Chondrocyte (in vitro differentiated cells): ENCODE data around the gene STK16. TPM values are rescaled to one million over a fixed set of nuclear protein-coding genes. Genes with fewer than 3 reads are reported as not detected.
A peak's percentile ranks its signal among the peaks of the same experiment; 100 is the strongest.

Experiments used
- DNase-seq: peaks from one replicate; pipeline ENCODE4 v3.0.0; 2021; ENCODE audit warnings: mixed read lengths, low spot score
- H3K27ac Mint-ChIP-seq: one replicate; pipeline ENCODE4 v1.8.0; 2021; ENCODE audit warnings: mild to moderate bottlenecking, moderate library complexity, mixed read lengths; ENCODE audit not compliant: unreplicated experiment
- H3K27me3 Mint-ChIP-seq: 2 replicates; pipeline ENCODE4 v1.8.0; 2021; ENCODE audit warnings: low read depth, mixed read lengths
- H3K36me3 Mint-ChIP-seq: 2 replicates; pipeline ENCODE4 v1.8.0; 2021; ENCODE audit warnings: low read depth, mixed read lengths
- H3K4me1 Mint-ChIP-seq: 2 replicates; pipeline ENCODE4 v1.8.0; 2021; ENCODE audit warnings: low read depth, mild to moderate bottlenecking, mixed read lengths
- H3K4me3 Mint-ChIP-seq: one replicate; pipeline ENCODE4 v1.8.0; 2021; ENCODE audit warnings: mild to moderate bottlenecking, moderate library complexity, mixed read lengths; ENCODE audit not compliant: unreplicated experiment
- H3K9me3 Mint-ChIP-seq: 2 replicates; pipeline ENCODE4 v1.8.0; 2021; ENCODE audit warnings: low read depth, mixed read lengths
- total RNA-seq: library from RNA; stranded (reverse); gene quantifications from 3 replicates; pipeline ENCODE4 v1.2.1, GENCODE V29; 2021
- TF ChIP-seq, protein P1 (sequence below): fragments of 200-600 bp; sonication (generic); IDR thresholded peaks from 2 replicates; pipeline ENCODE4 v1.5.0; 2021; ENCODE audit warnings: antibody characterized with exemption, mild to moderate bottlenecking, moderate library complexity

The STK16 gene
- total RNA-seq, 1 donor from 2014 or later: 24.4 TPM

DNA sequence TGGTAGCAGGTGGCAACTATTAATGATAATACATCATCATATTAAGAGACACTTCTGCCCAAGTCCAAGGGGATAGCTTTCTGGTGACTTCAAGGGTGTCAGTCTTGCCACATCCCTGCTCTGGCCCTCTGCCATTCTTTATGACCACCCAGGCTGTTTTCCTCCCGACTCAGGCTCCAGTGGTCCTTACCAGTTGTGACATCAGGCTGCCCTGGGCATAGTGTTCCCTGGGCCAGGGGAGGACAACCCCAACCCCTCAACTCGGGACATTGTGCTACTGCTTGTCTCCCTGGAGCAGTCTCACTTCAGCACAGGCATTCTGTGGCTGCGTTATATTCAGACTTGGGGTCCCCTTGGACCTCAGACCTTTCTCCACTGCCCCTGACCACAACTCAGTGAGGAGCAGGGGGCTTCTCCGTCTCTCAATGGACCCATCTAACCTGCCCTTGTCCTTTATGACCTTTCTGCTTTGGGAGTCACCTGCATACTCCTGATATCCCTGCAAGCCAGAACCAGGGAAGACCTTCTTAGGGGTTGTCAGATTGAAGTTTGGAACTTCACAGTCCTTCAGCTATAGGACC lies 46.7 kb downstream of the STK16 start:
- Mint-ChIP-seq H3K36me3 (no peaks in the 10 kb centered on the region), H3K9me3 (no peaks in the 10 kb centered on the region), H3K27me3 (no peaks in the 10 kb centered on the region), H3K4me3 (no peak overlapping the region), H3K4me1 (peaks cover 25% of the 10 kb centered on the region), H3K27ac (no peak overlapping the region)
- TF ChIP-seq, protein P1, sequence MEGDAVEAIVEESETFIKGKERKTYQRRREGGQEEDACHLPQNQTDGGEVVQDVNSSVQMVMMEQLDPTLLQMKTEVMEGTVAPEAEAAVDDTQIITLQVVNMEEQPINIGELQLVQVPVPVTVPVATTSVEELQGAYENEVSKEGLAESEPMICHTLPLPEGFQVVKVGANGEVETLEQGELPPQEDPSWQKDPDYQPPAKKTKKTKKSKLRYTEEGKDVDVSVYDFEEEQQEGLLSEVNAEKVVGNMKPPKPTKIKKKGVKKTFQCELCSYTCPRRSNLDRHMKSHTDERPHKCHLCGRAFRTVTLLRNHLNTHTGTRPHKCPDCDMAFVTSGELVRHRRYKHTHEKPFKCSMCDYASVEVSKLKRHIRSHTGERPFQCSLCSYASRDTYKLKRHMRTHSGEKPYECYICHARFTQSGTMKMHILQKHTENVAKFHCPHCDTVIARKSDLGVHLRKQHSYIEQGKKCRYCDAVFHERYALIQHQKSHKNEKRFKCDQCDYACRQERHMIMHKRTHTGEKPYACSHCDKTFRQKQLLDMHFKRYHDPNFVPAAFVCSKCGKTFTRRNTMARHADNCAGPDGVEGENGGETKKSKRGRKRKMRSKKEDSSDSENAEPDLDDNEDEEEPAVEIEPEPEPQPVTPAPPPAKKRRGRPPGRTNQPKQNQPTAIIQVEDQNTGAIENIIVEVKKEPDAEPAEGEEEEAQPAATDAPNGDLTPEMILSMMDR: no peak
- peak; percentile 32 for DNase-seq

DNA sequence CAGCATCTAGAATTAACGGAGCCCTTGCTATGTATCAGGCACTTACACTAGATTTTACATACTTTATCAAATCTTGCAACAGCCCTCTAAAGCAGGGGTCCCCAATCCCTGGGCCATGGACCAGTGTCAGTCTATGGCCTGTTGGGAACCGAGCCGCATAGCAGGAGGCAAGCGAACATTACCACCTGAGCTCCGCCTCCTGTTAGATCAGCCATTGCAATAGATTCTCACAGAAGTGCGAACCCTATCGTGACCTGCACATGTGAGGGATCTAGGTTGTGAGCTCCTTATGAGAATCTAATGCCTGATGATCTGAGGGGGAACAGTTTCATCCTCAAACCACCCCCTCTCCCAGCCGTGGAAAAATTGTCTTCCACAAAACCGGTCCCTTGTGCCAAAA lies 47.3 kb downstream of the STK16 start:
- Mint-ChIP-seq H3K27me3 (no peaks in the 10 kb centered on the region), H3K4me1 (peaks cover 25% of the 10 kb centered on the region), H3K36me3 (no peaks in the 10 kb centered on the region), H3K9me3 (no peaks in the 10 kb centered on the region), H3K27ac (no peak overlapping the region), H3K4me3 (no peak overlapping the region)
- DNase-seq: no peak
- TF ChIP-seq, protein P1: no peak

DNA sequence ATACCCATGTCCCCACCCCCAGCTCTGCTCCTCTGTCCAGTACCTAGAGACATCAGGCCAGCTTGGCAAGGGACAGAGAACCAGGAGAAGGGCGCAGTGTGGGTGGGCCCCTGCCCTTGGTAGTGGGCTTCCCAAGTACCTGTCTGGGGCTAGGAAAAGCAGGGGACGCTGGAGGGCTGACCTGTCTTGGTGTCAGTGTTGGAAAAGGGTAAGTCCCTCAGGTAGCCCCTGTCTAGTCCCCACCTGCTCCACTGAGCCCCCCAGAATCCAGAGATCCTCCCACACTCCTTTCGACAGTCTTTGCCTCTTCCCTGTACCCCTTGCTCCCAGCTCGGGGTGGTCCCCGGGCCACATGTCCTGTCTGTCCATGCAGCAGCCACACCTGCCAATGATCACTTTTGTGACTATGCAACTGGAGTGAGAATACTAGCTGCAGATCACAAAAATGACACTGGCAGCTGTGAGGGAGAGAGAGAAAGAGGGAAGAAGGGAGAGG lies 48.5 kb downstream of the STK16 start:
- TF ChIP-seq, protein P1: no peak
- Mint-ChIP-seq H3K9me3 (no peaks in the 10 kb centered on the region), H3K27me3 (no peaks in the 10 kb centered on the region), H3K27ac (no peak overlapping the region), H3K4me3 (peak overlapping the region; percentile 67), H3K4me1 (peaks cover 24% of the 10 kb centered on the region), H3K36me3 (no peaks in the 10 kb centered on the region)
- DNase-seq: no peak

DNA sequence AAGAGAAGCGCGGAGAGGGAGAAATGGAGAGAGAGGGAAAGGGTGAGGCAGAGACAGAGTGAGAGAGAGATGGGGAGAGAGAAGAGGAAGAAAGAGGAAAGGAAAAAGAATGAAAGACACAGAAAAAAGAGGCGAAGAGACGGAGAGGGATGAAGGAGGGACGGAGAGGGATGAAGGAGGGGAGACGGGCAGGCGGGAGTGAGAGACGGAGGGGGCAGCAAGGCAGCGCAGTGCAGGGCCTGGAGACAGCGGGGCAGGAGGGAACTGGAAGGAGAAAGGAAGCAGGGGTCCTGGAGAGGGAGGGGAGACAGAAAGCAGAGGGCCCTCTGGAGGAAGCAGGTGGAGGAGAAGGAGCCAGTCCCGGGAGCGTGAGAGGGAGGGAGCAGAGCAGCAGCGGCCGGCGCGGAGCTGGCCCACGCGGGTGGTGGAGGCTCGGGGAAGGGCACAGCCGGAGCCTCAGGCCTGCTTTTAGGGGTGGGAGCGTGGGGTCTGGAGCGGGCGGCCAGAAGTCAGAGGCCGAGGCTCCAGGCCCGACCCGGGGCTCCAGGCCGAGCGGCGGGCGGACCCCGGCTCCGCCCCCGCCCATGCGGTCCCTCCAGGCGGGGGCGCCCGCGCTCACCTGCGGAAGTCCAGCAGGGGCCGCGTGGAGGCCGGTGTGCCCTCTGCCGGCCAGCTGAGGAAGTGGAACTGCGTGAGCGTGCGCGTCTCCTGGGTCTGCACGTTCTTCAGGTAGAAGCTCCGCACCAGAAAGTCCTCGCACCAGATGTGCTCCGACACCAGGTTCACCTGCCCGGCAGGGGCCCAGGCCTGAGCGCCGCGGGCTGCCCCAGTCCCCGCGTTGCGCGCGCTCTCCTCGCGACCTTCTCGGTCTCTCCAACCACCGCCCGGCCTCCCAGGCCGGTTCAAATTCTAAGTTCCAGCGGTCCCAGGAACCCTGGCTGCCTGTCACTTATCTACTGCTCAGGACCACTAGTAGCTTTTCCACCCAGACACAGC lies 49.4 kb downstream of the STK16 start:
- no peaks in the 10 kb centered on the region for H3K36me3 Mint-ChIP-seq
- H3K4me1 Mint-ChIP-seq: peaks cover 22% of the 10 kb centered on the region
- no peaks in the 10 kb centered on the region for H3K9me3 Mint-ChIP-seq
- peak overlapping the region; percentile 73 for H3K27ac Mint-ChIP-seq
- H3K27me3 Mint-ChIP-seq: peaks cover 2% of the 10 kb centered on the region
- H3K4me3 Mint-ChIP-seq: peak overlapping the region; percentile 67
- TF ChIP-seq, protein P1: peak; percentile 100
- no peak for DNase-seq

GRCh38 chr2:219296142-219296541 lies 50.9 kb downstream of the STK16 start:
- Mint-ChIP-seq H3K36me3 (no peaks in the 10 kb centered on the region), H3K27ac (no peak overlapping the region), H3K4me1 (peaks cover 15% of the 10 kb centered on the region), H3K4me3 (no peak overlapping the region), H3K27me3 (peaks cover 12% of the 10 kb centered on the region), H3K9me3 (no peaks in the 10 kb centered on the region)
- TF ChIP-seq, protein P1: no peak
- DNase-seq: no peak
